SJCRH30 (cell line): ENCODE data around the gene SNRNP35. TPM values are rescaled to one million over a fixed set of nuclear protein-coding genes. Genes with fewer than 3 reads are reported as not detected.
"Not testable (repeated sequence)": the region's sequence is repeated elsewhere in the genome, so short reads cannot be mapped to it uniquely, and the experiment has no call there.

Experiments used
- DNase-seq, 2 experiments: peaks; one replicate each; pipeline ENCODE4 v3.0.0-alpha.2; 2015 to 2020
- H3K27ac ChIP-seq: fragments of 250-450 bp; sonication (Bioruptor Pico); 2 replicates; pipeline ENCODE4 v1.5.1; 2020; ENCODE audit warnings: mild to moderate bottlenecking, moderate library complexity
- H3K27me3 ChIP-seq: fragments of 250-450 bp; sonication (Bioruptor Pico); 2 replicates; pipeline ENCODE4 v1.5.1; 2020; ENCODE audit warnings: mild to moderate bottlenecking, moderate library complexity
- H3K36me3 ChIP-seq: fragments of 250-450 bp; sonication (Bioruptor Pico); 2 replicates; pipeline ENCODE4 v1.5.1; 2020; ENCODE audit warnings: mild to moderate bottlenecking, moderate library complexity
- H3K4me1 ChIP-seq: fragments of 250-450 bp; sonication (Bioruptor Pico); 2 replicates; pipeline ENCODE4 v1.5.1; 2020; ENCODE audit warnings: mild to moderate bottlenecking, moderate library complexity
- H3K4me3 ChIP-seq: fragments of 250-450 bp; sonication (Bioruptor Pico); 2 replicates; pipeline ENCODE4 v1.5.1; 2020; ENCODE audit warnings: mild to moderate bottlenecking, moderate library complexity
- H3K9me3 ChIP-seq: fragments of 250-450 bp; sonication (Bioruptor Pico); replicated peaks from 2 replicates; pipeline ENCODE4 v1.5.1; 2020; ENCODE audit warnings: mild to moderate bottlenecking, moderate library complexity
- total RNA-seq: library from RNA; depleted of rRNA; stranded (reverse); fragments of >200 nt; shearing (Covaris generic); gene quantifications from 2 replicates; pipeline ENCODE4 v1.2.3, GENCODE V29; 2014

The SNRNP35 gene
- total RNA-seq, 1 experiment from 2014 or later: 18.7 TPM

DNA sequence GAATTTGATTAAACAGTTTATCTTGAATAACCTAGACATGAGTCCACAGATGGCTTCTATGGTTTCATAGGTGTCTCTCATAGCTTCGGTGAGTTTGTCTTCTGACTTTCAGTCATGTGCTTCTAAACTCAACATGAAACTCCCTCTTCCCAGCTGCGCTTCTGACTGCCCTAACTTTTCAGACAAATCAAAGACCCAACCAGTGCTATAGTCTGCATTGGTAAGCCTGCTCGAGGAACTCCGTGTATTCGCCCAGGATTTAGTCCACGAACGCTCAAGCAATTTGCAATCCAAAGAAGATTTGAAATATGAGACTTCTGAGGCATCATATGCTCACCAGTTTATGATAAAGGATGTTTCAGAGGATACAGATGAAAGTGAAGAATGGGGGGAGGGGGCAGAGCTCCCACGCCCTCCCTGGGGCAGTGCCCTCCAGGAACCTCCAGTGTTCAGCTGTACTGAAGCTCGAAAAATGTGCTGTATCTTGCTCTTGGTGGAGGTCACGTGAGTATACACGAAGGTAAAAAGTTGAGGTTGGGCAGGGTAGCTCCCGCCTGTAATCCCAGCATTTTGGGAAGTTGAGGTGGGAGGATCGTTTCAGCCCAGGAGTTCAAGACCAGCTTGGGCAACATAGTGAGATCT is 16.3 kb upstream of the SNRNP35 start:
- H3K27ac ChIP-seq: no peak overlapping the region
- H3K27me3 ChIP-seq: no peaks in the 10 kb centered on the region
- H3K4me1 ChIP-seq: no peaks in the 10 kb centered on the region
- H3K9me3 ChIP-seq: no peaks in the 10 kb centered on the region
- no peak overlapping the region for H3K4me3 ChIP-seq
- DNase-seq: no peak
- no peaks in the 10 kb centered on the region for H3K36me3 ChIP-seq

DNA sequence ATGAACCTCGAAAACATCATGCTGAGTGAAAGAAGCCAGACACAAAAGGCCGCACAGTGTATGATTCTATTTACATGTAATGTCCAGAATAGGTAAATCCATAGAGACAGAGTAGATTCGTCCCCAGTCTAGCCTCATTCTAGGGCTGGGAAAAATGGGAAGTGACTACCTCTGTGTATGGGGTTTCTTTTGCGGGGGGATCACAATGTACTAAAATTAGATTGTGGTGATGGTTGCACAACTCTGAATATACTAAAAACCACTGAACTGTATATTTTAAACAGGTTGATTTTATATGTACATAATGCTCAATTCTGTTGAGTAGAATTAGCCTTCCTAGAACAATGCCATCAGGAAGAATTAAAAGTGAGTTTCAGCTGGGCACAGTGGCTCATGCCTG is 15.2 kb upstream of the SNRNP35 start:
- no peaks in the 10 kb centered on the region for H3K27me3 ChIP-seq
- no peak overlapping the region for H3K27ac ChIP-seq

DNA sequence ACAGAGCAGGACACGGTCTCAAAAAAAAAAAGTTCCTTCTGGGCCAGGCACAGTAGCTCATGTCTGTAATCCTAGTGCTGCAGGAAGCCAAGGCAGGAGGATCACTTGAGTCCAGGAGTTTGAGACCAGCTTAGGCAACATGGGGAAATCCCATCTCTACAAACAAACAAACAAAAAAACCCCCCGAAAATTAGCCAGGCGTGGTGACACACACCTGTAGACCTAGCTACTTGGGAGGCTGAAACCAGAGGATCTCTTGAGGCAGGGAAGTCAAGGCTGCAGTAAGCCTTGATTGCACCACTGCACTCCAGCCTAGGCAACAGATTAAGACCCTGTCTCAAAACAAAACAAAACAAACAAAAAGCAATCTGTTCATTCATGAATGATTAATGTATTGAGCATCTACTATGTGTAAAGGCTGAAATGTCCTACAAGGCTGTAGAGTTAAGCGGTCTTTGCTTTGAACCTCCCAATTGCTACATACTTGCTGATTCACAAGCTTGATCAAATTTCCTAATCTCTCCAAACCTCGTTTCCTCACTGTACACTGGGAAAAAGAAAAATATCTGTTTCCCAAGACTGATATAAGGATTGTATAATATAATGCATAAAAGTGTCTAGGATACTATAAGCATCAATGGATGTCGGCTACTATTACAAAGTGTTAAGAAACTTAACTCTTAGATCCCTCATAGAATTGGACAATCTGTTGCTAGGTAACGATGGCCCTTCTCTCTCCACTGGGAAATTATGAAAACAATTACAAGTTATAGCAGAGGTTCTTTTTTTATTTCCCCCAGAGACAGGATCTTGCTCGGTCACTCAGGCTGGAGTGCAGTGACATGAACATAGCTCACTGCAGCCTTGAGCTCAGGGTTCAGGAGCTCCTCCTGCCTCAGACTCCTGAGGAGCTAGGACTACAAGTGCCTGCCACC is 13.6 kb upstream of the SNRNP35 start:
- no peaks in the 10 kb centered on the region for H3K4me1 ChIP-seq
- H3K9me3 ChIP-seq: no peaks in the 10 kb centered on the region
- H3K27me3 ChIP-seq: no peaks in the 10 kb centered on the region
- H3K27ac ChIP-seq: no peak overlapping the region
- H3K4me3 ChIP-seq: no peak overlapping the region
- no peak for DNase-seq
- H3K36me3 ChIP-seq: no peaks in the 10 kb centered on the region

More for the DNA sequence above, 15.2 kb upstream of the SNRNP35 start:
- no peak for DNase-seq
- Histone ChIP-seq H3K4me1 (no peaks in the 10 kb centered on the region), H3K9me3 (no peaks in the 10 kb centered on the region), H3K36me3 (no peaks in the 10 kb centered on the region), H3K4me3 (no peak overlapping the region)

DNA sequence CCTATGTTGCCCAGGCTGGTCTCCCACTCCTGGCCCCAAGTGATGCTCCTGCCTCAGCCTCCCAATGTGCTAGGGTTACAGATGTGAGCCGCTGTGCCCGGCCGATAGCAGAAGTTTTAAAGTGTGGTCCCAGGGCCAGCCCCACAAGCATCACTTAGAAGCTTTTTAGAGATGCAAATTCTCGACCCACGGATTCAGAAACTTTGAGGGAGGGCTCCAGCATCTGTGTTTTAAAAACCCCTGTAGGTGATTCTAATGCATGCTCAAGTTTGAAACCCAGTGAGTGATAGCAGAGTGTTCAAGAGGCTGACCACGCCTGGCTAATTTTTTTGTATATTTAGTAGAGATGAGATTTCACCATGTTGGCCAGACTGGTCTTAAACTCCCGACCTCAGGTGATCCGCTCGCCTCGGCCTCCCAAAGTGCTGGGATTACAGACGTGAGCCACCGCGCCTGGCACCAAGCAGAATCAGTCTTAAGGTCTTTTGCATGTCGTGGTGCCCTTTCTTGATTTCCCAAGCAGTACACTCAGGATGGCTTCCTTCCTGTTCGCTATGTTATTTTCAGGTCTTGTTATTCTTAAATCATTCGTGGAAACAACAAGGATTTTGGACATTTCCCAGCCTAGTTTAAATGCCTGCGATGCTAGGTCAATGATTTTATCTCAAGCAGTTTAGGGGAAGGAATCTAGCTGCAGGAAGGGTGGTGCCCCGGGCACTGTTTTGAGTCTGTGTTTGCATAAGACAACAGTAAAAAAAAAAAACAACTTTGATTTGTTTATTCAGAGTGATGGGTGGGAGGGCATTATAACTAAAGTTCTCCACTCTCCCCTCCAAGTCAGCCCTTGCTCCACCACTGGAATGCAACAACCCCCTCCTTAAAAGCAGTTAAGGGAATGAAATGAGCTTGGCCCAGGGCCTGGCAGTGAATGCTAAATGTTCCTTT is 12.3 kb upstream of the SNRNP35 start:
- Histone ChIP-seq H3K4me1 (no peaks in the 10 kb centered on the region), H3K27ac (no peak overlapping the region), H3K27me3 (no peaks in the 10 kb centered on the region), H3K9me3 (no peaks in the 10 kb centered on the region), H3K36me3 (no peaks in the 10 kb centered on the region), H3K4me3 (no peak overlapping the region)
- no peak for DNase-seq

DNA sequence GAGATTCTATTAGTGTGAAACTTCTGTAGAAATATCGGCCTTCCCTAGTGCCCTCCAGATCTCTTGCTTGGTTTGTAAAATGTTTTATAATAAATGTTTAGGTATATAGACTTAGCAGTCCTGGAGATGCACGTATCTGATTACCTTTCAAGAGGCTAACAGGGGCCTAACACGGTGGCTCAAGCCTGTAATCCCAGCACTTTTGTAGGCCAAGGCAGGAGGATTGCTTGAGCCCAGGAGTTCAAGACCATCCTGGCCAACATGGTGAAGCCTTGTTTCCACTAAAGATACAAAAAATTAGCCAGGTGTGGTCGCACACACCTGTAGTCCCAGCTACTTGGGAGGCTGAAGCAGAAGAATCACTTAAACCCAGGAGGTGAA is 11.6 kb upstream of the SNRNP35 start:
- H3K4me1 ChIP-seq: no peaks in the 10 kb centered on the region
- no peaks in the 10 kb centered on the region for H3K9me3 ChIP-seq
- H3K27me3 ChIP-seq: no peaks in the 10 kb centered on the region
- no peak overlapping the region for H3K4me3 ChIP-seq
- H3K36me3 ChIP-seq: no peaks in the 10 kb centered on the region
- DNase-seq: no peak
- no peak overlapping the region for H3K27ac ChIP-seq

DNA sequence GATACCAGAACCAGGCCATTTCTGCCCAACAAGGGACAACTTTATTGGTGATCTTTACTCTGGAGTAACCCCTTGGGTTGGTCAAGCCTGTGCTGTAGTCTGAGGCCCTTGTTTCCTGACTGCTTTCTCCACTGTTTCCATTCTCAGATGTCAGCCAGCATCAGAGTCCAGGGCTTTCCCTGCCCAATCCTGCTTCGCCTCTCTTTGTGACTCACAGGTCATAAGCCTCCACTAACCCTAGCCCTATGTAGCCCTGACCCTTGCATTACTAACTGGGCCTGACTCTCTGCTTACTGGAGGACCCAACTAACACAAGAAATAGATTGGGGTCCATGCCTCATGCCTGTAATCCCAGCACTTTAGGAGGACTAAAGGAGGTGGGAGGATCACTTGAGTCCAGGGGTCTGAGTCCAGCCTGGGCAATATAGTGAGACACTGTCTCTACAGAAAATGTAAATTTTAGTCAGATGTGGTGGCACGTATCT is 8.6 kb upstream of the SNRNP35 start:
- Histone ChIP-seq H3K36me3 (no peaks in the 10 kb centered on the region), H3K4me1 (no peaks in the 10 kb centered on the region), H3K27ac (no peak overlapping the region), H3K4me3 (no peak overlapping the region), H3K27me3 (no peaks in the 10 kb centered on the region), H3K9me3 (no peaks in the 10 kb centered on the region)
- no peak for DNase-seq

DNA sequence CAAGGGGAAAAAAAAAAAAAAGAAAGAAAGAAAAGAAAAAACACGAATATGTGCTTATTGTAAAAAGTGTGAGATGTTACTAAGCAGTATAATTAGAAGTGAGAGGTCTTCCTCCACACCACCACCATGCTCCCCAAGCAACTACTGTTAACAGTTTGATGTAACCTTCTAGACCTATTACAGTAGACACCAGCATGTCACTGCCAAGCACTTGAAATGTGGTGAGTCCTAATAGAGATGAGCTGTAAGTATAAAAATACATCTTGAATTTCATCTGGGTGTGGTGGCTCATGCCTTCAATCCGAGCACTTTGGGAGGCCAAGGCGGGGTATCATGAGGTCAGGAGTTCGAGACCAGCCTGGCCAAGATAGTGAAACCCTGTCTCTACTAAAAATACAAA is 8.1 kb upstream of the SNRNP35 start:
- no peak overlapping the region for H3K27ac ChIP-seq
- no peaks in the 10 kb centered on the region for H3K36me3 ChIP-seq
- DNase-seq: no peak
- H3K4me1 ChIP-seq: no peaks in the 10 kb centered on the region
- H3K4me3 ChIP-seq: no peak overlapping the region
- H3K27me3 ChIP-seq: no peaks in the 10 kb centered on the region
- H3K9me3 ChIP-seq: no peaks in the 10 kb centered on the region

DNA sequence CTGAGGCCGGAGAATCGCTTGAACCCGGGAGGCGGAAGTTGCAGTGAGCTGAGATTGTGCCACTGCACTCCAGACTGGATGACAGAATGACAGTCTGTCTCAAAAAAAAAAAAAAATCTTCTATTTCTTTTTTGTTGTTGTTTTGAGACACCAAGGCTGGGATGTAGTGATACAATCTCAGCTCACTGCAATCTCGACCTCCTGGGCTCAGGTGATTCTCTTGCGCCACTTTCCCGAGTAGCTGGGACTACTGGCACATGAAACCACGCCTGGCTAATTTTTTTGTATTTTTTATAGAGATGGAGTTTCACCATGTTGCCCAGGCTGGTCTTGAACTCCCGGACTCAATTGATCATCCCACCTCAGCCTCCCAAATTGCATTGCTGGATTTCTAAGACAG is 7.3 kb upstream of the SNRNP35 start:
- Histone ChIP-seq H3K27ac (no peak overlapping the region), H3K4me1 (no peaks in the 10 kb centered on the region), H3K27me3 (no peaks in the 10 kb centered on the region), H3K4me3 (no peak overlapping the region), H3K36me3 (no peaks in the 10 kb centered on the region), H3K9me3 (no peaks in the 10 kb centered on the region)
- DNase-seq: no peak

DNA sequence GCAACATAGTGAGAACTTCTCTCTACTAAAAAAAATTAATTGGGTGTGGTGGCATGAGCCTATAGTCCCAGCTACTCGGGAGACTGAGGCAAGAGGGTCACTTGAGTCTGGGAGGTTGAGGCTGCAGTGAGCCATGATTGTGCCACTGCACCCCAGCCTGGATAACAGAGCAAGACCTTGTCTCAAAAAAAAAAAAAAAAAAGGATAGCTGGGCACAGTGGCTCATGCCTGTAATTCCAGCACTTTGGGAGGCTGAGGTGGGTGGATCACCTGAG is 5.7 kb upstream of the SNRNP35 start:
- not testable (repeated sequence) for H3K9me3 ChIP-seq, DNase-seq, H3K4me1 ChIP-seq, H3K36me3 ChIP-seq, H3K4me3 ChIP-seq, H3K27ac ChIP-seq, H3K27me3 ChIP-seq

DNA sequence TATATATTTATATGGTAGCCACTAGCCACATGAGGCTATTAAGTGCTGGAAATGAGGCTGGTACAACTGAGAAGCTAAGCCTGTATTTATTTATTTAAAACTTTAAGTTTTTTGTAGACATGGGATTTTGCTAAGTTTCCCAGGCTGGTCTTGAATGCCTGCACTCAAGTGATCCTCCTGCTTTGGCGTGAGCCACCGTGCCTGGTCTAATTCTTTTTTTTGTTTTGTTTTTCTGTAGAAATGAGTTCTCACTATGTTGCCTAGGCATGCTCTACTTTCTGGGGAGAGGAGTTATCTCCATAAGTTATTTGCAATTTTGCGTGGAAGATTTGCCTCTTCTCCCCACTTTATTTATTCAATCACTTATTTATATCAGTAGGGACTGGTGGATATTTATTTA is 4.8 kb upstream of the SNRNP35 start:
- peak in 1 of 2 experiments; percentile 41 for DNase-seq
- H3K36me3 ChIP-seq: no peaks in the 10 kb centered on the region
- no peaks in the 10 kb centered on the region for H3K4me1 ChIP-seq
- H3K27ac ChIP-seq: no peak overlapping the region
- H3K9me3 ChIP-seq: no peaks in the 10 kb centered on the region
- no peak overlapping the region for H3K4me3 ChIP-seq
- H3K27me3 ChIP-seq: no peaks in the 10 kb centered on the region

DNA sequence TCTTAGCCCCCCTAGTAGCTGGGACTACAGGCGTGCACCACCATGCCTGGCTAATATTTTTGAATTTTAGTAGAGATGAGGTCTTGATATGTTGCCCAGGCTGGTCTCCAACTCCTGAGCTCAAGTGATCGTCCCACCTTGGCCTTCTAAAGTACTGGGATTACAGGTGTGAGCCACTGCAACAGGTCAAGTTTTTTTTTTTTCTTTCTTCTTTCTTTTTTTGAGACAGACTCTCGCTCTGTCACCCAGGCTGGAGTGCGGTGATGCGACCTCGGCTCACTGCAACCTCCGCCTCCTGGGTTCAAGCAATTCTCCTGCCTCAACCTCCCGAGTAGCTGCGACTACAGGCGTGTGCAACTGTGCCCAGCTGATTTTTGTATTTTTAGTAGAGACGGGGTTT is 5.2 kb downstream of the SNRNP35 start:
- H3K4me3 ChIP-seq, H3K27ac ChIP-seq, H3K36me3 ChIP-seq, DNase-seq, H3K9me3 ChIP-seq, H3K27me3 ChIP-seq, H3K4me1 ChIP-seq: not testable (repeated sequence)

DNA sequence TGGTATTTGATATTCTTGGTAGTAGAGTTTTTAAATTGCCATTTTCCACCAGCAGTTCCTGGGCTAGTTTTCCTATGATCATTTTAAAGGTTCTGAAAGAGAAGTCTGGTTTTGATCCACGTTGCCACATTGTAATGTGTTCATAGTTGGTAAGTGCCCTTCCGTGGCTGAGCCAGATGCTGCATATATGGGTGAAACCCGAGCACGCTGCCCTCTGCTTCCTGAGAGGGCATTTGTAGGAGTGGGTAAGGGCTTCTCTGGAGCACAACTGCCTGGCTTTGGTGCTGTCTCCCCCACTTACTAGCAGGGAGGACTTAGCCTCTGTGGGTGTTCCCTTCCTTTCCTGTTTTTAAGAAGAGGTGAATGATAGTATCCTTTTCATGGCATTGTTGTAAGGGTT is 7.1 kb downstream of the SNRNP35 start:
- H3K4me3 ChIP-seq: no peak overlapping the region
- no peaks in the 10 kb centered on the region for H3K36me3 ChIP-seq
- H3K9me3 ChIP-seq: no peaks in the 10 kb centered on the region
- H3K27me3 ChIP-seq: no peaks in the 10 kb centered on the region
- H3K27ac ChIP-seq: no peak overlapping the region
- H3K4me1 ChIP-seq: no peaks in the 10 kb centered on the region
- DNase-seq: no peak

DNA sequence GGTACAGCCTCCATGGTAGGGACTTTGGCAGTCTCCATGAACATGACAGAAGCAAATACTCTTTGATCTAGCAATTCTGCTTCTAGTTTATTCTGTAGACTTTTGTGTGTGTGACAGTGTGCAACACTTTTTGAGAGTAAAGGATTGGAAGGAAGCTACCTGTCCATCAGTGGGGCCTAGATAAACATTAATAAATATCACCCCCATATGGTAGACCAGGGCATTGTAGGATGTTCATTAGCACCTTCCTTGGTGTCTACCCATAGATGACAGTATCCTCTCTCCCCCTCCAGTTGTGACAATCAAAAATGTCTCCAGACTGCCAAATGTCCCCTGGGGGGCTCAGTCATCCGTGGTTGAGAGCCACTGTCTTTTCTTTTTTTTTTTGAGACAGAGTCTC is 10.8 kb downstream of the SNRNP35 start:
- no peak overlapping the region for H3K4me3 ChIP-seq
- DNase-seq: no peak
- H3K27me3 ChIP-seq: no peaks in the 10 kb centered on the region
- no peaks in the 10 kb centered on the region; the same call in 1 of the 2 replicates for H3K36me3 ChIP-seq
- H3K27ac ChIP-seq: no peak overlapping the region
- H3K9me3 ChIP-seq: no peaks in the 10 kb centered on the region
- no peaks in the 10 kb centered on the region for H3K4me1 ChIP-seq

DNA sequence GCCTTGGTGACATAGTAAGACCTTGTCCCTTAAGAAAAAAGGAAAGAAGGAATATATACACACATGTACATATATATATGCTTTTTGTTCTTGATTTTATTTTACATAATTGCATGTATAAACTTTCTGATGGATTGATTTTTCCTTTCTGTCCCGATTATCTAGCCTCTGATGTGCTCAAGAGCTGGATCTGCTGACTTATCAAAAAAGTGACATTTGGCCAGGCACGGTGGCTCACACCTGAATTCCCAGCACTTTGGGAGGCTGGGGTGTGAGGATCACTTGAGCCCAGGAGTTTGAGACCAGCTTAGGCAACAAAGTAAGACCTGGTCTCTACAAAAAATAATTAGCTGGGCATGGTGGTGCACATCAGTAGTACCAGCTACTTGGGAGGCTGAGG is 12.0 kb downstream of the SNRNP35 start:
- Histone ChIP-seq H3K9me3 (no peaks in the 10 kb centered on the region), H3K4me1 (no peaks in the 10 kb centered on the region), H3K36me3 (no peaks in the 10 kb centered on the region; the same call in 1 of the 2 replicates), H3K27ac (no peak overlapping the region), H3K27me3 (no peaks in the 10 kb centered on the region), H3K4me3 (no peak overlapping the region)
- DNase-seq: no peak
